ENCODE measurements around the gene HECW1.
"Not testable (repeated sequence)": the region's sequence is repeated elsewhere in the genome, so short reads cannot be mapped to it uniquely, and the experiment has no call there.

The HECW1 gene

DNA sequence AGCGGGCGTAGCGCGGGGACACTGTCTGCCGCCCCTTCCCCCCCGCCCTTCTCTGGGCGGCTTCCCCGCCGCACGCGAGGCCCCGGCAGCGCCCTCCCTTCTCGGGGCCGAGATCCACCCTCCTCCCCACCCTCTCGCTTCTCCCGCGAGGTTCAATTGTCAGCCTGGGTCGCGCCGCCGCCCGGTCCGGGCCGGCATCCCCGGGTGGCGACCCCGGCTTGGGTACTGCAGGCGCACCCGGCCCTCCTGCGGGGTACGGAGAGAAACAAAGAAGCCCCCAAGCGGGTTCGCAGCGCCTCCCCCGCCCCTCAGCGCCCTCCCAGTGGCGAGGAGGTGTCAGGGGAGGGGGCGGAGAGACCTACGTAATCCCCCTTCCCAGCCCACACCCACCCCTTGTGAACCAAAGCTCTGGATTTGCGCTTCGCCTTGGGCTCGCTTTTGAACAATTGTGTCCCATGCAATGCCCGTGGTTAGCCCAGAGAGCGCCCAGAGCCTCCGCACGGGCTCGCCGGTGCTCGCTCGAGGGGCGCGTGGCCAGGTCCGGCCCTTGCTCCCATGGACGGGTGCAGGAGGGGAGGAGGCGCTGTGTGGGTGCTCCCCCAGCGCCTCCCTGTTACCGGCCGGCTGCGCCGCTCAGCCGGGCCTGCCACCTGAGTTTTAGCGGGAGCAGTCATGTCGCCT lies 634 bp downstream of the HECW1 start:
- no peak for DNase-seq

GRCh38 chr7:43113622-43114457 lies 1.4 kb downstream of the HECW1 start:
- no peak for DNase-seq

- no peak for DNase-seq
Measured at GRCh38 chr7:43114458-43114780, 2.0 kb downstream of the HECW1 start.

- DNase-seq: no peak
Measured at GRCh38 chr7:43116451-43116850, 4.0 kb downstream of the HECW1 start.

- no peak for DNase-seq
Measured at GRCh38 chr7:43117095-43117494, 4.6 kb downstream of the HECW1 start.

DNA sequence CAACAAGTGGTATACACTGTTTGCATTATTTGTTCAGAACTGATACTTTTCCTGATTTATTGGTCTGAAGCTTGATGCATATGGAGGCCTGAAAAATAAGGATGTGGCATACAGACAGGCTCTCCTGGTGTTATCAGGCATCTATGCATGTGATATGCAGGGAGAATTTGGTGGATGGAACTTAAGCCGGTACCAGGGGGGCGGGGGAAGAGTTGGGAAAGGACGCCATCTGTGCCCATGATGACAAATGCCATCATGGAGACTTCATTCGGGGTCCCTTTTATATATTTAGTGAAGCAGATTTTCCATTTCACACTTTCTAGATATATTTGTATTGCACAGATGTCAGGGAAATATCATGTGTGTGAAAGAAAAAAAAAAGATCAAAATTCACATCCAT lies 5.4 kb downstream of the HECW1 start:
- DNase-seq: no peak

- no peak for DNase-seq
Measured at GRCh38 chr7:43118313-43118712, 5.9 kb downstream of the HECW1 start.

DNA sequence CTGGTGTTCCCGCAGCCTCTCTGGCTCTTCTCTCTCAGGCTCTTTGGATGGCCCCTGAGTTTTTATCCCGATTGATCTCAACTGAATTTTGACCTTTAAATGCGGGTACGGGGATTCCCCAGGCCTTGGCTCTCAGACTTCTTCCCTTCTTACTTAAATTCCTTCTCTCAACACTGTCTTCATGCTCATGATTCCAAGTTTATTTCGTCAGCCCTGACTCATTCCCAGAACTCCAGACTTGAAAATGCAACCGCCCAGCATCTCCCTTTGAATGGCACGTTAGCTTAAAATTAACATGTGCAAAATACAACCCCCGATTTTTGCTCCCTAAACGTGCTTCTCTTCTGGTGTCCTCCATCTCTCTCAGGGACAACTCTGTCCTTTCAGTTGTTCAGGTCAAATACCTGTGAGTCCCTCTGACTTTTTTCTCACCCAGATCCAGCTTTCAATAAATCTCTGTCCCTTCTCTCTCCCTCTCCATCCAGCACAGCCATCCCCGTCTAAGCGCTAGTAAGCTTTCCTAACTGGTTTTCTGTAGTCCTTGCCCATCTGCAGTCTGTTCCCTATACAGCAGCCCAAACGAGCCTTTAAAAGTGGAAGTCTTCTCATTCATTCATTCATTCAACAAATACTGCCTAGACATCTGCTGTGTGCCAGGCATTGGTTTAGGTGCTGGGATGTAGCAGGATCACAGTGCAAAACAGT lies 7.1 kb downstream of the HECW1 start:
- DNase-seq: no peak

- DNase-seq: no peak
Measured at GRCh38 chr7:43121973-43122372, 9.5 kb downstream of the HECW1 start.

- DNase-seq: no peak
Measured at GRCh38 chr7:43123457-43123856, 11.0 kb downstream of the HECW1 start.

- DNase-seq: no peak
Measured at GRCh38 chr7:43124388-43124787, 11.9 kb downstream of the HECW1 start.

DNA sequence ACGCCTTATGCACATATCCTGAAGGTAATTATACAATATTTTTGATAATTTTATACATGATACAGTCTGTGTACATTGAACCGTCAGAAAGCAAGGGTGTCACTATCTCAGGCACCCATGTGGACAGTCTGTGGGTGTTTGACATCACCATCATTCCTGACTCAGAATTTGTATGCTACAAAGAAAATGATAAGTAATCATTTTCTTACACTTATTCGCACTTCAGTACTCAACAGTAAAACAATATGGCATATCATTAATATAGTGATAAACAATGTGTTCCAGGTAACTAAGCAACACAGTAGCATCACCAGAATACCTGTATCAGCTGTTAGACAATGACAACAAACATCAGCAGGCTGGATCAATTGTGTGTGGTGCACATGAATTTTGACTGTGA lies 17.9 kb downstream of the HECW1 start:
- DNase-seq: no peak

GRCh38 chr7:43135129-43135528 lies 22.7 kb downstream of the HECW1 start:
- DNase-seq: no peak

- DNase-seq: no peak
Measured at GRCh38 chr7:43136064-43136463, 23.6 kb downstream of the HECW1 start.

DNA sequence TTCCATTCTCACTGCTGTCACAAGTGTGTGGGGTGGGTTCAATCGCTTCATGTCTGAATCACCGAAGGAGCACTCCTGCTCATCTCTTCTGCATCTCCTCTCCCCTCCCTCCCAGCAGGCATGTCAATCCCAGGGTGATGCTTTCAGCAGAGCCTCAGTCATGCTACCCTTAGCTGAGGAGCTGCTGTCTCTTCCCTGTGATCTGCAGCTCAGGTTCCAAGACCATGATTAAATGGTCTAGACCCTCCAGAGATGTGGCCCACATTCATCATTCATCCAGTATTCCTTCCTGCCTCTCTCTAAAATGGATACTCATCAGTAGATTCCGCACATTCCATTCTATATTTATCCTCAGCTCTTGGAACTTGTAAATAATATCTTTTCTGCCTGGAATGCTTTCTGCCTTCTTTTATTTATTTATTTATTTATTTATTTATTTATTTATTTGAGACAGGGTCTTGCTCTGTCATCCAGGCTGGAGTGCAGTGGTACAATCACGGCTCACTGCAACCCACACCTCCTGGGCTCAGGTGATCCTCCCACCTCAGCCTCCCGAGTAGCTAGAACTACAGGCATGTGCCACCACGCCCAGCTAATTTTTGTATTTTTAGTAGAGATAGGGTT lies 24.8 kb downstream of the HECW1 start:
- DNase-seq: not testable (repeated sequence)

DNA sequence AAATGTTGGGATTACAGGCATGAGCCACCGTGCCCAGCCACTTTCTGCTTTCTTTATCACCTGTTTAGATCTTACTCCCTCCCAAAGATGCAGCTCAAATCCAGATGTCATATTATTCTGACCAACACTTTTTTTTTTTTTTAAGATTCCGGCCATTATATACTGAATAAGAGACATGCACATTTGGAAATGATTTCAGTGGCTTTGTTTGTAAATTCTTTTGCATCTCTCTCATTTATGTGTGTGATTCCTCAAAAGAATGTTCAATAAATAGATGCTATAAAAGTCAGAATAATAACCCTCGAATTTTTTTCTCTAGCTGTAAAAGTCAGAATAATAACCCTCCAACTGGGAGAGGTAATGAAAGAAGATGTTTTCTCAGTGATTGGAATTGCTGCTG lies 25.4 kb downstream of the HECW1 start:
- no peak for DNase-seq

DNA sequence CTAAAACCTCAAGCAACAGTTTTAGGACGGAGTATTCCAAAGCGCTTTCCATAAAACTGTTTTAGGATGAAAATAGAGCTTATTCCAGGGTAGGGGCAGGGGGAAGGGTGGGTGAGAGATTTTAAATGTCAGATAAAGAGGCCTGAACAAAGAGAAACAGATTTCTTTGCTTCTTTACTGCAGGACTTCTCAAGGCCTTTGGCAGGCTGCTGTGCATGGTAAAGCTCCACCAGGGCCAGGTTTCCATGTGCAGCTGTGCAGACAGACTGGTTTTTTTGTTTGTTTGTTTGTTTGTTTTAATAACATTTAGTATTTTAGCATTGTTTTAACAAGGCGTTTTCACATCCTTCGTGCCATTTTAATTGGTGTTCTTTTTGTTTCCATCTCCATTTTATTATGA lies 26.3 kb downstream of the HECW1 start:
- no peak for DNase-seq

- DNase-seq: no peak
Measured at GRCh38 chr7:43139137-43139536, 26.7 kb downstream of the HECW1 start.

- DNase-seq: no peak
Measured at GRCh38 chr7:43140186-43140585, 27.7 kb downstream of the HECW1 start.

DNA sequence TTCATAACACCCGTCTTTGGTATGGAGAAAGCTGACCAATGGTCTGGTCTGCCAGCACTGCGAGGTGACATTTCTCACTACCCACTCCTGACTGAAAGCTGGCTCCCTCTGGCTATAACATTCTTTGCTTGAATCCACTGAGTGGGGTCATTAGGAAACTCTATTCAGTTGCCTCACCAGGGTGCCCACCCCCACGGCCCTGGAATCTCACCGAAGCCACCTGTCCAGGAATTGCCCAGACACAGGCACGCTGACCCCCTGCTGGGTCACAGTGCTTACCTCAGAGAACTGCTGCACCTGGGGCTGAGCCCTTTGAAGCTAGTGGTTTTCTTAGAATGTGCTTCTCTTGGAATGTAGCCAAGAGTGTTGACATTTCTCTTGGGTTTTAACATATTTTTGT lies 28.6 kb downstream of the HECW1 start:
- DNase-seq: no peak

- DNase-seq: no peak
Measured at GRCh38 chr7:43142703-43143102, 30.3 kb downstream of the HECW1 start.

GRCh38 chr7:43143918-43144589 lies 31.6 kb downstream of the HECW1 start:
- DNase-seq: no peak

GRCh38 chr7:43148161-43148731 lies 35.8 kb downstream of the HECW1 start:
- no peak for DNase-seq

Data from 8988T (cell line).